ENCODE data around the gene KSR1.
"Not testable (repeated sequence)": the region's sequence is repeated elsewhere in the genome, so short reads cannot be mapped to it uniquely, and the experiment has no call there.

The KSR1 gene

DNA sequence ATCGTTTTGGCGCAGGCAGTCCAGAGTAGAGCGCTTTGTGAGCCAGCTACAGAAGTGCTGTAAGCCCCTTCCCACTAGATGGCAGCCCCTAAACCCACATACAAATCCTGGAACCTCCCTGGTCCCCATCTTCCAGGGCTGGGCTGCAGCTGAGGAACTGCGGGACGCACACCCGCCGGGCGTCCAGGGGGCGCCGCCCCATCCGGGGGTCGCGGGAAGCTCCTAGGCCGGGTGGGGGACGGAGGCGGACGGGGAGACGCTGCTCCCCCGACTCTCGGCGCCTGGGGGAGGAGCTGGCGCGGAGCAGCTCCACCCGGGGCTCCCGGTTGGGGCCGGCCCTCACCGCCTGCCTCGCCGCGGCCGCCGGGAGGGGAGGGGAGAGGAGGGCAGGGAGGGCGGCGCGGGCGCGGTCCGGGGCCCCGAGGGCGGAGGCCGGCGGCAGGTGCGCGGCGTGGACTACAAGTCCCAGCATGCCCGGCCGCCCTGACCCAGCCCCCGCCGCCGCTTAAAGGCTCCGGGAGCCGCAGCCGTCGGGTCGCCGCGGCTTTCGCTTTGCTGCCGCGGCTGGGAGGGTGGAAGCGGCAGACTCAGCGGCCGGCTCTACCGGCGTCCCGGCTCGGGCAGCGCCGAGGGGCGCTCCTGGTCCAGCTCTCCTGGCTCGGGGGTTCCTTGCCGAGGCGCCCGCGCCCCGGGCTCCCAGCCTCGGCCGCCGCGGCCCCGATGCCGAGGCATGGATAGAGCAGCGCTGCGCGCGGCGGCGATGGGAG lies at the start of gene KSR1:
KSR1 (plus strand) TSS at position 535 of the 767 bp plus-strand sequence; CDS start at position 731, 196 bp downstream.
- DNase-seq = peak; percentile 90

DNA sequence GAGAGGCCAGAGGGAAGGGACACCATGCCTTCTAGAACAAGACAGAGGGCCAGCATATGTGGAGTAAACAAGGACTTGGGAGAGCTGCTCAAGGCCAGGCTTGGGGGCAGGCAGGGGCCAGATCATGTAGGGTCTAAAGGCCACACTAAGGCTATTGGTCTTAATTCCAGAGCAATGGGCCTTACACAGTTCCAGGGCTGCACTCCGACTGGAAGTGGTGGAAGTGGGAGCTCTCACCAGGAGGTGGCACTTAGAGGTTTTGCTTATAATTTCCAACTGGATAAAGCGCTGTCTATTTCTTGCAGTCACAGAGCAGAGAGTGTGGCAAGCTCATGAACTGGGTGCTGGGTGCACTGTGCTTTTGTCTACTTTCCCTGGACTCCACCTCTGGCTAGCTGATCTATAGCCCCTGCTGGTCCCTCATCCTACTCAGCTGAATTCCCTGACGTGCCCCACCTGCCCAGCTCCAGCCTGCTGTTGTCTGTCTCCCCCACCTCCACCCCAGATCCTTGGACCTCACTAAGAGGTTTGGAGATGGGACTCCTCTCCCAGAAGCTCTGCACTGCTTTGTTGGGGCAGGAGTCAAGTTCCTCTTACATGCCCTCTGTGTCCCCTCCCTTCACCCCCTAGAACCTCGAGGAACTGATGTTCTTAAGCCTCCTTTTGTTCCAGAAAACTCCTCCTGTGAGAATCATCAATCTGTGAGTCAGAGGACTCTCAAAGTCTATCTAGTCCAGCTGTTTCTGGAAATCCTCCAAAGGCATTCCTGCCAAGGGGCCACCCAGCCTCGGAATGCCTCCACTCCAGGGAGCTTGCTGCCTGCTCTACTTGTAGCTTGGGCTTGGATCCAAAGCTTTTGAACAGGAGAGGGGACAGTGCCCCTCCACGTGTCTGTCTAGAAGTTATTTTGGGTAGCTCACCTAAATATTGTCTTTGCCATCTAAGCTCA lies 48.1 kb upstream of the KSR1 start:
- DNase-seq = no peak

DNA sequence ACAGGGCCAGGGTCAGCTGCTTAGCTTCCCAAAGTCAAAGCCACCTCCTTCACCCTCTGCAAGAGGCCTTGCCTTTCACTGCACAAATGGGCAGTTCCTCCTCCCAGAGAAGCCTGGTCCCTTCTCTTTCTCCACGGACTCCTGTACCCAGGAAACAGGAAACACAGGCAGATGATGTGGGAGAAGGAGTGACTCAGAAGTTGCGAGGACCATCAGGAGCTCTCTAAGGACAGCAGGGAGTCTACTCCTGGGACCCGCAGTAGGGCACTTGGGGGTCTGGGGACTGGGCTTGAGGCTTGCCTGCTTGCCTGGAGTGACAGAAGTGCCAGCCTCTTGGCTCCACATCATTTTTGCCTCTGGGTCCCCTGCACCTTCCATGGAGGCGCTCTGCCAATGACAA lies 47.4 kb upstream of the KSR1 start:
- DNase-seq = no peak

DNA sequence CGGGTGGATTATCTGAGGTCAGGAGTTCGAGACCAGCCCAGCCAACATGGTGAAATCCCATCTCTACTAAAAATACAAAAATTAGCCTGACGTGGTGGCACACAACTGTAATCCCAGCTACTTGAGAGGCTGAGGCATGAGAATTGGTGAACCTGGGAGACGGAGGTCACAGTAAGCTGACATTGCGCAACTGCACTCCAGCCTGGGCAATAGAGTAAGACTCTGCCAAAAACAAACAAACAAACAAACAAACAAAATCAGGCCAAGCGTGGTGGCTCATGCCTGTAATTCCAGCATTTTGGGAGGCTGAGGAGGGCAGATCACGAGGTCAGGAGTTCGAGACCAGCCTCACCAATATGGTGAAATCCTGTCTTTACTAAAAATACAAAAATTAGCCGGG lies 44.1 kb upstream of the KSR1 start:
- DNase-seq = not testable (repeated sequence)

DNA sequence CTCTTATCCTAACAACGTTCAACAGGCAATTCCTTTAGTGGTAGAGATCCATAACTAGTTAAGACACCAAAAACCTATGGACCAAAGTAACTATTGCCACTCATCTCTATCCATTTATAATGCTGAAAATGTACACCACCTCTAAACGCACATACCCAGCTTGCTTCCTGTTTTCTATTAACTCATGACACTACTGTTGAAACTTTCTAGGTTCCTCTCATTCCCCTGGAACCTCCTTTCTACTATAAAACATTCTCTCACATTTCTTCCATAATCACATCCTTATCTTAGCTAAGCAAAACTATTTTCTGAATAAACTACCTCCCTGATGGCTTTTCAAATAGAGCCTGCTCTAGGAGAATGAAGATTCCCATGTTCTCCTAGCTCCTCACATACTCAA lies 42.9 kb upstream of the KSR1 start:
- no peak for DNase-seq

DNA sequence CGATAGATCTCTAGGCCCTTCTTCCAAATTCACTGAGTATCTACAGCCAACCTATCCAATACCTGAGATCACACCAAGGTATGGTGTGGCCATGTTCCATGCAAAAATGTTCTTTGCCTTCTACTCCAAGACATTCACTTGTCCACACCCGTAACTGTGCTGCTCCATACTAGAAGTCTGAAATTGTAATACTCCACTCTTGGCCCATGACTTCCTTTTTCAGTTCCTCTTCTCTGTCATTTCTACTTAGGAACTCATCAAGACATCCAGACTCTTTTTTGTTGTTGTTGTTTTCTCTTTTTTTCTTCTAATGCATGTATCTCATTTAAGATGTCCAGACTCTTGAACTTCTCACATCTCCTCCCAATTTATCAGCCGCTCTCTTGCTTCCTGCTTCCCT lies 42.5 kb upstream of the KSR1 start:
- no peak for DNase-seq

DNA sequence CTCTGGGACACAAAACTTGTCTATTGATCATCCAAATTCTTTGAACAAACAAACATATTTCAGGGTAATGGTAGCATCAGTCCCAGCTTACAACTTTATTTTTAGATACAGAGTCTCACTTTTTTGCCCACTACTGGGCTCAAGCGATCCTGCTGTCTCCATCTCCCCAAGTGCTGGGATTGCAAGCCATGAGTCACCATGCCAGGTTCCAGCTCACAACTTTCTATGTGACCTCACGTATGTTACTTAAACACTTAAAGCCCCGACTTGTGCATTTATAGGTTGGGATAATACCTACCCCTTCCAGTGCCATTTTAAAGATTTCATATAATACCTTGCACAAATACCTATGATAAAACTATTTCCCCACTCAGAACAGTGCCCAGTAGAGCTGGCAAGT lies 42.0 kb upstream of the KSR1 start:
- no peak for DNase-seq

DNA sequence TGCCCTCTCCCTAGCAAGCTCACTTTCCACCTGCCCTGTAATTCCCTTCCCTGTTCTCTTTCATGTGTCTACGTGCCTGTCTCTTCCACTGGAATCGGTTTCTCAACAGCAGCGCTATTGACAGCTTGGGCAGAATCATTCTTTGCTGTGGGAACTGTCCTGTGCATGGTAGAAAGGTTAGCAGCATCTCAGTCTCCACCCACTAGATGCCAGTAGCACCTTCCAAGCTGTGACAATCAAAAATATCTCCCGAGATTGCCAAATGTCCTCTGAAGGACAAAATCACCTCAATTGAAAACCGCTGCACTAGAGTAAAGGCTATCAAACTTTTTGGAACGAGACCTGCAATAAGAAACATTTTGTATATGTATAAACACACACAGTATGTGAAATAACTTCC lies 41.6 kb upstream of the KSR1 start:
- DNase-seq = no peak

DNA sequence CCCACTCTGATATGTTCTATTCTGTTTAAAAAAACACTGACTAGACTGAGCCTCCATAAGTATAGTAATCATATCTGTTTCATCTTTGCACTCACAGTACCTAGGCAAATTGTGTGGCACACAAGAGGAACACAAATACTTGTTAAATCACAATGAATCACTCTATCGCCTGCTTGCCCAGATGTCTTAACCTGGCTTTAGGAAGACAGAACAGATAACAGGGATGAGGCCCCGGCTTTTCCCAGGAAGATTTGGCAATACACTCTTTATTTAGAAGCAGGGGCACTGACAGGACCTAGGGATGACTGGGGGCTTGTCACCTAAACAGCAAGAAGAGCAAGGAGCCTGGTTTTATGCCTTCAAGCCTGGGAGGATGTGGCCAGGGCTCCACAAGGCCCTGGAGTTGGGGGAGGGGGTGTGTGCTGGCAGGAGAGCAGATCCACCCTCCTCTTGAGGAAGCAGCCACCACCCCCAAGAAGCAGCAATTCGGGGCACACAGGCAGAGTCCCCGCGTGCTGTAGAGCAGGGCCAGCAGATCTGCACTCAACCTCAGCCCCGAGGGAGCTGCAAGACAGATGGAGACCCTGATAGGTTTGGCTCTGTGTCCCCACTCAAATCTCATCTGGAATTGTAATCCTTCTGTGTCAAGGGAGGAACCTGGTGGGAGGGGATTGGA lies 41.0 kb upstream of the KSR1 start:
- no peak for DNase-seq

DNA sequence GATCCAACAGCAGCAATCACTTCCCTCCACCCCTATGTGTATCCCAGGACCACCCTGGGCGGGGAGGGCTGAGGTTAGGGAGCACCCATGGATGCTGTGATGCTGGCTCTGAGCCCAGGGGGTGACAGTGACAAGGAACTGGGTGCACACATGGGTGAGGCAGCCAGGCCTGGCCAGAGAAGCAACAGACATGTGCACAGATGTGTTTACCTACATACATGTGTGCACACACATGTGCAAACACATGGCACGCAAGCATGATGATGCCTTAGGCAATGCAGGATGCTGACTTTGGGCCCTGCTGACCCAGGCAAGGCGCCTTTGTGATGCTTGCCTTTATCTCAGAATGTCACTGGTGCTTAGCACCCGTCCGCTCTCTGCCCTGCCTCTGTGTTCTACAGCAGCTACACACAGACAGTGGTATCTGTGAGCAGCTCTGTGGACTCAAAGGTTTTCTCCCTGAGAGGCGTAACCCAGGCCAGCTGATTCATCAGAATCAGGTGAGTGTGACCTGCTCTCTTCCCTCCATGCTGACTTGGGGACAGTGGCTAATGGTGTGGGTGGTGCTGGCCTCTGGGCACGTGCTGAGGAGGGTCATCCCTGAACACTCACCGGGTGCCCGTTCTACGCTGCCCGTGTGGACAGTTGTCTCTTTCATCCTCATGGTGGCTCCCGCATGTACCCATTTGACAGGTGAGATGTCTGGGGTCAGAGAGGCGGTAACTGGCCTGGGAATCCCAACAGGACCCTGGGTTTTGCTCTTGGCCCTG lies 38.5 kb upstream of the KSR1 start:
- DNase-seq = no peak

DNA sequence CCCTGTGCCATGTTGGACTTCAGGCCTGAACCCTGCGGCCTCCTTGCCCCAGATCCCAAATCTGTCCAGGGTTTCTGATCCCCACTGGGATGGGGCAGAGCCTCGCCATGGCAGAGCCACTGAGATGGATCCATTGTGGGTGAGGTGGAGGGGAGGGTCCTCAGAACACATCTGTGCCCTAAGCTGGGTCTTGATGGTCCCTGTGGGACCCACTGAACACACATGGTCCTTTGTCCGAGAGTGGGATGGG lies 38.0 kb upstream of the KSR1 start:
- DNase-seq = no peak

DNA sequence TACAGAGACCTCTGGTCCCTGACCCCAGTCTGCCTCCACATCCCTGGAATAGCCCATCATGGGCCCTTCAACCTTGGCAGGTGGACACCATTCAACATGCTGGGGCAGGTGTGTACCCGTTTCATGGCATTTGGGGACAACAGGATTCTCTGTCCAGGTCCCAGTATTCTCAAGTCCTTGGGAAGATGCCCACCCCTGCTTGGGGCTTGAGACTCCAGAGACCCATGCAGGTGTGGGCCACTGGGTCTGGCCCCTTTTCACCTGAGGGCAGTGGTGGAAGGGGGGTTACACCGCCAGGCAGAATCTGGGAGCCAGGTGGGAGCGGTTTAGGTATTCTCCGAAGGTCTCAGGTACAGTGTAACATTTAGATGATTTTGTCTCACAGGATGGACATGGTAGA lies 37.1 kb upstream of the KSR1 start:
- no peak for DNase-seq

DNA sequence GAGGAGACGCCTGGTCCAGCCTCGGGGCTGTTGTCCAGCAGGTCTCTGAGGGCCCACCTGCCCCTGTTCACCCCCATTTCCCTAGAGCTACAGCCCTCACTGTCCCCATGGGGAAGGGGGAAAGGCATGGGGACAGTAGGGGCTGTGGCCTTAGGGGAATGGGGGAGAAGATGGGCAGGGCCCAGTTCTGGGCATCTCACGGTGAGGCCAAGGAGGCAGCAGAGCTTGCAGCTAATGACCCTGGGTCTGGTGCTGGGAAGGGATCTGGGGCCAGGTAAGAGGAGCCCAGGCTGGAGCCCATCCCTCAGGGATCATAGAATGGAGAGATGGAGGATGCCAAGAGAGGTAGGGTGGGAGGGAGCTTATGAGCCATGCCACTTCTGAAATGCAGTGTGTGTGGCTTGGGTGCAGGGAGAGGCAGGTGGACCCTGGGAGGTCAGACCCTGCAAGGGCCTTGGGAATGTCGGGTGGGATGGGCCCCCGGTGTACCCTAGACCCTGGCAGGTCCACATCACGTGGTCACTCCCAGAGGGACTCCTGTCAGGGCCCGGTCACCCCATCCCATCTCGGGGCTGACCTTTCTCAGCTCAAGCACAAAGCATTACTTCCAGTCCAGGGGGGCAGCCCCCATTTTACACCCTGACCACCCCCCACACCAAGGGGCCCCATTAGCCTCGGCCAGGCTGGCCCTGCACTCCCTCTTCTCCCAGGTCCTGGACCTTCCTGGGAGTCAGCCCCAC lies 35.9 kb upstream of the KSR1 start:
- DNase-seq = no peak

DNA sequence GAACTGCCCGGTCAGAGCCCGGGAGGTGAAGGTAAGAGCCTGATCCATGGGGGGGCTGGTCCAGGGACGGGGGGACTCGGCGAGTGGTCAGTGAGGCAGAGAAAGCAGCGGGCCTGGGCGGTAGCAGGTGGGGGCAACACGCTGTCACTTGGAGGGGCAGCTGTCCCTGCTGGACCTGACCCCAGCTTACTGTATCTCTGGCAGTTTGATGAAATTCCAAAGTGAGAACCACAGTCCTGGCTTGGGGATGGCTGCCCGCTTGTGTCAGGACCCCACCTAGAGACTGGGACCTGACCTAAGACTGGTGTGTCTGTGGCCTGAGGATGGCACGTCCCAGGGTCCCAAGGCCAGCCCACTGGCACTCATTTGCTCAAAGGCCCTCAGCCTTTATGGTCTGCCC lies 35.1 kb upstream of the KSR1 start:
- no peak for DNase-seq

DNA sequence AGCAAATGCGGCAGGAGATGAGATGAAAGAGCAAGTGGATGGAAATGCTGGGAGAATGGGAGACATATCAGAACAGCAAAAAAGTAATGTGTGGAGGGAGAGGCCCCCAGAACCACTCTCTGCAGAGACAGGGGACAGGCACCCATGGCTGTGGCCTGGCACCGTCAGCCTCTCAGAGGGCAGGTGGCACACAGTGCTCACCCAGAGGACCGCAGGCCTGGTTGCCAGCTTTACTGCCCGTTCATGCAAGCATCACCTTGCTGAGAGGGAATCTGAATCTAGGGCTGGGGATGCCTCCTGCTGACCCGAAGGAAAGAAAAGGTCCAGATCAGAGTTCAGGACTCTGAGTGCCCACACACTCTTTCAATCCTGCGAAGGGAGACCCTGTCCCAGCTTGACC lies 34.6 kb upstream of the KSR1 start:
- not testable (repeated sequence) for DNase-seq

DNA sequence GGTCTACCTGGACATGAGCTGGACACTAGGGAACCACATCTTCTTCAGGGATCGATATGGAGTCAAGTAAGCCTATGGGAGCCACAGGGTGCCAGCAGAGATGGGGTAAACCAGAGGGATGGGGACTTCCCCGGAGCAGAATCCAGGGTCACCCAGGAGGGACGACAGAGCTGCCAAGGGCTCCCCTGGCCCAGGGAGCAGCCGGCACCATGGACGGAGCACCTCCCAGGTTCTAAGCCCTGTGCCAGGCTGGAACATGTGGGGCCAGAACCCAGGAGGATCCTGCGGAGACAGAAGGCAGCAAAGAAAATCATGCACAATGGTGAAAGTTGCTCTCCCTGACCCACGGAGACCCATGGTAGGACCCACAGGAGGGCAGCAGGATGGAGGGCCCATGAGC lies 33.6 kb upstream of the KSR1 start:
- no peak for DNase-seq

DNA sequence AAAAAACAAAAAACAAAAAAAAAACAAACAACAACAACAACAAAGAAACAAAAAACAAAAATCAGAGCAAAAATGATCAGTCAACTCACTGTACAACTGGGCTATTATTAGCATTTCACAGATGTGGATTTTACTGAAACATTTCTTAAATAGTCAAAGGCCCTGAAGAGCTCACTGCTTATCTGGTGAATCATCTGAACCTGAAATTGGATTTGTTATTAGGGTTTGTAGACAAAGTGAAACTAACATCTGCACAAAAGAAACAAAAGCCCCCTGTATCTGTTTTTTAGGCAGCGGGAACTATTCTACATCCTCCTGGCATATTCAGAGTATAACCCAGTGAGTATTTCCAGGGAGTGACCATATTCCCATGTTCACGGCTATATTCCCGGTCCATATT lies 32.6 kb upstream of the KSR1 start:
- DNase-seq = no peak

DNA sequence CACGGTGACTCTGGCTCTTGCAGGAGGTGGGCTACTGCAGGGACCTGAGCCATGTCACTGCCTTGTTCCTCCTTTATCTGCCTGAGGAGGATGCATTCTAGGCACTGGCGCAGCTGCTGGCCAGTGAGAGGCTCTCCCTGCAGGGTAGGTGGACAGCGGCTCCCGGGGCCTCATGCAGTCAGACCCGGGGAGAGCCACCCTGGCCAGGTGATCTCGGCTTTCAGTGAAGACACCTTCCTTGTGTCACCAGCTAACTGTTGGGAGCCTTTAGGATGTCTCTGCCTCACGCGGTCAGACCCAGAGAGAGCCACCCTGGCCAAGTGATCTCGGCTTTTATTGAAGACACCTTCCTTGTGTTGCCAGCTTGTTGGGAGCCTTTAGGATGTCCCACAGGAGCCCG lies 31.7 kb upstream of the KSR1 start:
- no peak for DNase-seq

DNA sequence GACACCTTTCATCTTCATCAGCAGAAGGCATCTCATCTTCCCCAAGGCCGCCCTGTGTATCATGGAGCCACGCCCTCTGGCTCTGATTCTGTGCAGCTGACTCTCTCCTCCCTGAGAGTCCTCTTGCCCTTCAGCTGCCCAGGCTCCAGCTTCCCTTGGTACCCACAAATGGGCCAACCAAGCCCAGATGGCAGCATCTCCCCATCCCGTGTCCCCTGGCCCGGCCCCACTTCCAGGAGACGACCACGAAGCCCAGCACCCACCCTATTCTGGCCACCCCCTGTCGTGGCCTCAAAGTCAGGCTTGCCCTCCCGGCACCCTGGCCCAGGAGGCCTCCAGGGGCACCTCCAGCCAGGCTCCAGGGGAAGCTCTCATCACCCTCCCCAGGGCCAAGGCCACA lies 31.3 kb upstream of the KSR1 start:
- no peak for DNase-seq

DNA sequence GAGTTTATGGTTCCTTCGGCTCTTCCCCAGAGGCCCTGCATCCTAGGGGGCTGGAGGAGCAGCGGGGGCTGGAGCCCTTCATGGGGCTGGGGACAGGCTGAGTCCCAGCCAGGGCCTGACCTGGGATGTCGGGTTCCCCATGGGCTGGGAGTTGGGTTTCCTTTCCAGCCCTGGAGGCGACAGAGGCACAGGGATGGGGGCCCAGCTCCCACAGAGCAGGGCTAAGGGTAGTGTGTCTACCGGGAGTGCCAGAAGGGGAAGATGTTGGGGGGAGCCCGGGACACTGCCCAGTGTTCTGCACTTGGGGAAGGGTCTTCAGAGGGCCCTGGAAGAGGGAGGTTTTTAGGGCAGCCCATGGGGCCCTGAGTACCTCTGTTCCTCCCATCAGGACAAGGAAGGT lies 30.7 kb upstream of the KSR1 start:
- DNase-seq = not testable (repeated sequence)

DNA sequence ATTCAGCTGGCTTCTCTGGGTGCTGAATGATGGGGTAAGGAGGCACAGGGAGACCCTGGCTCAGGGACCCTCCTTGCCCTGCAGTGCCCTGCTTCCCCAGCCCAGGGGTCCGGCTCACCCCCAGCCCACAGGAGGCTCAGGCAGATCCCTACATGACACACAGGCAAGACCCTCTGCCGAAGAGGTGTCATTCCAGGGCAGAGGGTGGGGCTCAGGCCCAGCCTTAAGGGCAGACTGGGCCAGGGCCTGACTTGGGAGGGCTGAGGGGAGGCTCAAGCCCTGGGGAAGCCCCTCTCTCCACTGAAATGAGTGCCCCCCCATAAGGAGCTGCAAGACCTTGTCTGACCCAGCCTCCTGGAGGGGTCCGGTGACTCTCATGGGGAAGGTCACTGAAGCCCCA lies 30.3 kb upstream of the KSR1 start:
- DNase-seq = no peak

DNA sequence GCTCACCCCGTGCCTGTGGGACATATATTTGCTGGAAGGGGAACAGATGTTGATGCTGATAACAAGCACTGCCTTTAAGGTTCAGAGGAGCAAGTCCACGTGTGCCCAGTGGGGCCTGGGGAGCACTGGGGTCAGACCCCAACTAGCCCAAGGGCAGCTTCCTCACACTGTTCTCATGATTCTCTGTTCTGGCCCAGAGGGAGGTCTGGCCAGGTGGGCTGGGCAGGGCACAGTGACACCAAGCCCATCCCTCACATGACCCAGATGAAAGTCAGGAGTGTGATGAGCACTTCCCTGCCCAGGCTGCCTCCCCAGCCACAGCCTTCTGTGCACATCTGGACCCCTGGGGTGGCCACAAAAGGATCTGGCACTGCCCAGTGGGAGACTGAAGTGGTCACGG lies 29.8 kb upstream of the KSR1 start:
- DNase-seq = not testable (repeated sequence)
